ENCODE data around the gene SHROOM4.

SHROOM4 gene

GRCh38 chrX:50700921-50701320 lies 113.1 kb downstream of the SHROOM4 start:
- no peak for DNase-seq

DNA sequence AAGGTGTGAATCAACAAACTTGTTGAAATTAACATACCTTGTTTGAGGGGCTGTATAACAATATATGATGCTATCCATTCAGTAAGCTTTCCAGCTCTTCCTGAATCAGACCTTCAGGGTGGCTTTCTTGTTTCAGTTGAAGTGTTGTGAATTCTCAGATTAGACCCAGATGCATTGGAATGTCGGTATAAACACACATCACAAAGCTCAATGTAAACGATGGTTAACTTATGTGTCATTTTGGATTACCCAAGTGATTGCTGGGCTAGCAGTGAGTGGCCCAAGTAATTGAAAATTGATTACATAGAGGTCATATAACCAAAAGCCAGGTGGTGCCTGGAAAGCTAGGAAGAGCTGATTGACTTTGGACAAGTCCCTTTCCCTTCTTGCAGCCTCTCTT lies 115.0 kb downstream of the SHROOM4 start:
- no peak for DNase-seq

- no peak for DNase-seq
Measured at GRCh38 chrX:50697691-50698090, 116.3 kb downstream of the SHROOM4 start.

DNA sequence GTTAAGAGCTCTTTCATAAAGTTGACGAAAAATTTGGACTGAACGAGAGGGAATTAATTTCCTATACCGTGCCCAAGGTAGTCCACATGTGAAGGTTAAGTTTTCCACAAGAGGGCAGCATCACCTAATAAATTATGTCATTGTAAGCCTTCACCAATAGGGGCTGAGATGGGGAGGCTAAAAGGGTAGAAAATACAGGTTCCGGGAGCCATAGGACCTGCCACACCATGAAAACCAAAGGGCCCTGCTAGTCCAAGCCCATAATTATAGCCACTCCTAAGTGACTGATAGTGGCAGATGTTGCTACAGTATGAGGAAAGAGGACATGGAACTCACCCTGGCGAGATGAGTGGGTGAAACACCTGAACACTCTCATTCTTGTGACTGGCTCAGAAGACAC lies 122.2 kb downstream of the SHROOM4 start:
- DNase-seq = peak; percentile 36

- DNase-seq = no peak
Measured at GRCh38 chrX:50684871-50685270, 129.1 kb downstream of the SHROOM4 start.

- no peak for DNase-seq
Measured at GRCh38 chrX:50680990-50681389, 133.0 kb downstream of the SHROOM4 start.

- no peak for DNase-seq
Measured at GRCh38 chrX:50677789-50678188, 136.2 kb downstream of the SHROOM4 start.

DNA sequence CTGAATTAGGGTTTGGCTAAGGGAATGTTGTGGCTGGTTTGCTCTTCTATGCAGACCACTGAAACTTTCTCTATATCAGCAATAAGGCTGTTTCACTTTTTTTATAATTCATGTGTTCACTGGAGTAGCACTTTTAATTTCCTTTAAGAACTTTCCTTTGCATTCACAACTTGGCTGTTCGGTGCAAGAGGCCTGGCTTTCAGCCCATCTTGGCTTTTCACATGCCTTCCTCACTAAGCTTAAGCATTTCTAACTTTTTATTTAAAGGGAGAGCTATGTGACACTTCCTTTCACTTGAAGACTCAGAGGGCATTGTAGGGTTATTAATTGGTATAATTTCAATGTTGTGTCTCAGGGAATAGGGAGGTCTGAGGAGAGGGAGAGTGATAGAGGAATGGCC lies 142.3 kb downstream of the SHROOM4 start:
- no peak for DNase-seq

DNA sequence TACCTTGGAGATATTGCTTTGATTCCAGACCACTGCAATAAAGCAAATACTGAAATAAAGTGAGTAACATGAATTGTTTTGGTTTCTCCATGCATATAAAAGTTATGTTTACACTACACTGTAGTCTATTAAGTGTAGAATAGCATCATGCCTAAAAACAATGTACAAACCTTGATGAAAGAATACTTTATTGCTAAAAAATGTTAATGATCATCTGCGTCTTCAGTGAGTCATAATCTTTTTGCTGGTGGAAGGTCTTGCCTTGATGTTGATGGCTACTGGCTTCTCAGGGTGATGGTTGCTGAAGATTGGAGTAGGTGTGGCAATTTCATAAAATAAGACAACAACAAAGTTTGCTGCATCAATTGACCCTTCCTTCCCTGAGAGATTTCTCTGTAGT lies 145.1 kb downstream of the SHROOM4 start:
- no peak for DNase-seq

DNA sequence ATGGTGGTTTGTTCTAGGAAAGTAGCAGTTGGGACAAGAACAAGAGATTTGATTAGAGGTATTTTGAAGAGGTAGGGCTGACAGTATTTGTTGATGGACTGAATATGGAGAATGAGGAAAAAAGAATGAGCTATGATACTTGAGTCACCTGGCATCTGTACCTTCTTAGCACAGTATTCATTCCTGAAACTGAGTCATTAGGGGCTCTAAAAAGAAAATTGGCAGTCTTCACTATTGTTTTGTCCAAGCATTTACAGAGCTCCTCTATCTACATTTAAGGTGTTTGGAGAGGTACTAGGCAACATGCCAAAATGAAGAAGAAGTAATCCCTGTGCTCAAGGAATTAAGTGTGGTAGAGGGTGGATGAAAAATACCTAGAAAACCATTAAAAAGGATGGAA lies 165.8 kb downstream of the SHROOM4 start:
- DNase-seq = no peak

DNA sequence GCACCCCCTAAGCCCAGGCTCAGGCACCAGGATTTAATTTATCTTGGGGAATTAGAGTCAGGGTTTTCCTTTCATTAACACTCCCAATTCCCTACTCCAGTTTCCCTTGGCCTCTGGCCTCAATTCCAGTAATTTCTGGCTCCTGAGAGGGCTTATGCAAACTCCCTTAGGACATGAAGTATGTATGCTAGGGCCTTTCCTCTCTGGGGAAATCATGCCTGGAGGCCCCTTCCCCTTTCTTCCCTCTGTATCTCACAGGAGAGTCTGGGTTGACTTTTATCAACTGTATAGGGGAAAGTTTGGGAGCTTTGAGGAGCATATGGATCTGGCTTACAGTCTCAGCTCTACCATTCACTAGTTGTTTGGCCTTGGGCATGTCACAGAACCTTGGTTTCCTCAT lies 169.5 kb downstream of the SHROOM4 start:
- no peak for DNase-seq

DNA sequence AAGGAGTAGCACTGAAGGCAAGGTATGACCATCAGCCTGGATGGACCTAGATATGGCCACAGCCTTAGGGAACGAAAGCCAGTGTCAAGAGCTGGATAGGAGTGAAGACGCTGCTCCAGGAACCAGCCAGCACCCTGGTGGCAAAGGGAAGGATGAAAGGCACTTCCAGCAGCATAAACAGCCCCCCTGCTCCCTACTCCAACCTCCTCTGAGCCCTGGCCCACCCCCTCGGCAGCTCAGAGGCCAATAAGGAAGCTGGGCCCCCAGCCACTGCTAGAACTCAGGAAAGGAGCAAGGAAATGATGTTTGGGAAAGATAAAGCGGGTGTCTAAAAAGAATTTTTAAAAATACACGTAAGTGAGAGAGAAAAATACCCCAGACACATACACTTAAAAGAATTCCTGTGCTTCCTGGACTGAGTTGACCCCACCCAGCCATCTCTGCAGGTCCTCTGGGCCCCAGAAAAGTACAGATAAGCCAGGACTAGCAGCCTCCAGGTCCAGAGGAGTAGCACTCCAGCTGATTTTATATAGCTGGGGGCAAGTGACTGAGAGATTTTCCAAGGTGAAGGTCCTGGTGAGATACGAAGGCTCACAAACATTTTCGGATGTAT lies 170.4 kb downstream of the SHROOM4 start:
- DNase-seq = no peak

DNA sequence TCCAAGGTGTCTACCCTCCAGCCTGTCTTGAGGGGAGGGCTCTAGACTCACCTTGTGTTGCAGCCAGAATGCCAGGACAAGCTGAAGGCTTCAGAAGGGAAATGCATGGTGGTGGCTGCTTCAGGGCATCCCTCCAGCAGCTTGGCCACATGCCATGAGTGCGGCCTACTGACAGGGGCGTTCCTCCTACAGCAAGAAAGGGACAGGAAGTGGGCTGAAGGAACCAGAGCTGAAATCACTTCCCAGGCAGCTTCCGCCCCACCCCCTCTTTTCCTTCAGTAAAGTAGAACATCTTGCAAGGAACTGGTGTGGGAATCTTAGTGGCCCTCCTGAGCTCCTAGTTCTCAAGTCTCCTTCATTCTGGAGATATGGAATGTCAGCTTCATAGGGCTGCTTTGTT lies 175.9 kb downstream of the SHROOM4 start:
- DNase-seq = no peak

GRCh38 chrX:50635817-50636365 lies 178.1 kb downstream of the SHROOM4 start:
- no peak for DNase-seq

- DNase-seq = no peak
Measured at GRCh38 chrX:50635162-50635561, 178.8 kb downstream of the SHROOM4 start.

DNA sequence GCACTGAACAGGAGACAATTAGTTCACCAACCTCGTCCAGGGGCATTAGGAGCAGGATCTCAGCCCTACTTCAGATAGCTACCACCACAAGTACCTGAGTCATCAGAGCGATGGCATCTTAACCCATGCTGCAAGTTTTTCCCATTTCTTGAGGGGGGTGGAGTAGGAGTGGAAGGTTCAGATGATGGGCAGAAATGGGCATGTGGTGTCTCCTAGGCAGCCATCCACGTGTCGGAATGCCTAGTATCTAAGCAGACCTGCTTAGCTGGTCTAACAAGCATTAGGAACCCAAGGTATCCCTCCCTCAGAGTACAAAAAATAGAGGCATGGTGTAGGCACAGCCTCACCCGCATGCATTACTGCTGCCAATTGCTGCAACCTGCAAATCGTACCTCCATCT lies 184.2 kb downstream of the SHROOM4 start:
- DNase-seq = no peak

DNA sequence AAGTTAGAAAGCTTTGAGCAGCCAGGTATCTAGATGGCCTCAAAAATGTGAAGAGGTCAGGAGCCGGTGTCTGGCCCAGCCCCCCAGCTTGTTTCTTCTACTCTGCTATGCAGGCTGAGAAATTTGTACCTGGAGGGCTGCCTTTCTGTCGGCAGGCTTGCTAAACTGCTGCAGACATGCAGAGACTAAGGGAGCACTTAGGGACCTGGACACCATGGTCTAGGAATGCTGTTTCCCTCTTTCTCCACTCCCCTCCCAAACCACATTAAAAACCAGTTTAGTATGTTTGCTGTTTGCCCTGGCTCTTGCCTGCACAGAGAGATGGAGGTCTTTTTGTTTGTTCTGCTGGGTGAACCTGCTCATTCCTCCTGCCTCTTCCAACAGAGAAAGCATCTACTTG lies 186.3 kb downstream of the SHROOM4 start:
- DNase-seq = no peak

DNA sequence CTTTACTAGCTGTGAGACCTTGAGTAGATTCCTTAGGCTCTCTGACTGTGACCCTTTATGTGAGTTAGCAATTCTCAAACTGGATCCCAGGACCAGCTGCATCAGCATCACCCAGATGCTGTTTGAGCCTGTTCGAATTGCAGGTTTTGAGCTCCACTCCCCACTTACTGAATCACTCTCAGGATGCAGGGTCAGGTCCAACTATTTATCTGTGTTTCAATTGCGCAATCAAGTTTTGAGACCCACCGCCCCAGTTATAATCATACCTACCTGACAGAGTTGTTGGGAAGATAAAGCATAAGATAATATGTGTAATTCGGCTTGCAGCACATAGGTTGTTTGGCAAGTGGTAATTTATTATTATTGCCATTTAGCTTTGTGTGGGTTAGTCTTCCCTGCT lies 187.6 kb downstream of the SHROOM4 start:
- no peak for DNase-seq

GRCh38 chrX:50622751-50623150 lies 191.2 kb downstream of the SHROOM4 start:
- DNase-seq = no peak

- DNase-seq = no peak
Measured at GRCh38 chrX:50618788-50619558, 195.0 kb downstream of the SHROOM4 start.

DNA sequence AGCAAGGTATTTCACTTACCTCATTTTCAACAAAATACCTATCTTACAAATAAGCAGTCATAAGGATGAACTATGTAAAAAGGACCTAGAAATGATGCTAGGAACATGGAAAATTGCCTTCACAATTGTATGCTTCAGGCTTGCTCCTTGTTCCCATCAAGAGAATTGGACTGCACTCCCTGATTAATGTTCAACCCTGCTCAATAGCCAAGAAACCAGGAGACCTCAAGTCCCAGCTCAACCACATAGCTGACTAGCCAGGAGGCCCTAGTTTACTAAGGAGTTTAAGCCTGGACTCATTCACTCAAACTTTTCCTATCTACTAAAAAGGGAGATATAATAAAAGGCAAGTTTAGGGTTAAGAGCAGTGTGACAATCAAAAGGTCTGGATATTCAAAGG lies 196.8 kb downstream of the SHROOM4 start:
- no peak for DNase-seq

DNA sequence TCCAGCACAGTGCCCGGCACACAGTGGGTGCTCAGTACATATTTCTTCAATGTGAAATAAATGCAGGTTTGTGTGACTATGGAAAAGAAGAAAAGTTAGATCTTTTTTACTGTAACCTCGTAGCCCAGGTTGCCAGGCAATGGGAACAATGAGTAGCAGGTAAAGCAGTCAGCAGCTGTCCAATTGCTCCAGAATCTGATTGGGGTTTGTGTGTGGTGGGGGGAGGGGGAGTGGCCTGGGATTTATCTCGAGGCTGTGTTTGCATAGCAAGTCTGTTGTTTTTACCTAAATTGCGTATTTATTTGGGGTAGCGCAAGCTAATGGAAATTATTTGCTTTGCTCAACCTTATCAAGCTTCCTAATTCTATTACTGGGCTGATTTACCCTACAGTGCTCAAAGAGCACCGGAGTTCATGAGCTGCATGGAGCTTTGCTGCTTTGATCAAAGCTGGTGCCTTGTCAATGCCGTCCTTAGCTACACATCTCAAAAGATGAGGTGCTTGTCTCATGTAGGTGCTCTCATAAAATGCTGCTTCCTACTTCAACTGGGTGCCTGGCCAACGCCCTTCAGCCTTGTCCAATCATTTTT lies 198.3 kb downstream of the SHROOM4 start:
- DNase-seq = no peak

- DNase-seq = no peak
Measured at GRCh38 chrX:50614460-50614859, 199.5 kb downstream of the SHROOM4 start.

GRCh38 chrX:50613846-50614245 lies 200.1 kb downstream of the SHROOM4 start:
- no peak for DNase-seq

Measured in CD4-positive, alpha-beta T cell treated with Interleukin-10 for 1 hour (primary cell).